22Rv1 (cell line): ENCODE measurements around the gene RASA3.

Experiments
- ZFX ChIP-seq: fragments of 450-650 bp; IDR thresholded peaks from 2 replicates; pipeline ENCODE4 v1.6.1; 2017; ENCODE audit warnings: antibody characterized with exemption, borderline replicate concordance
- TF ChIP-seq, protein P1 (sequence below): fragments of 450-650 bp; IDR thresholded peaks from 2 replicates; pipeline ENCODE4 v1.5.1; 2017; ENCODE audit warnings: mild to moderate bottlenecking

DNA sequence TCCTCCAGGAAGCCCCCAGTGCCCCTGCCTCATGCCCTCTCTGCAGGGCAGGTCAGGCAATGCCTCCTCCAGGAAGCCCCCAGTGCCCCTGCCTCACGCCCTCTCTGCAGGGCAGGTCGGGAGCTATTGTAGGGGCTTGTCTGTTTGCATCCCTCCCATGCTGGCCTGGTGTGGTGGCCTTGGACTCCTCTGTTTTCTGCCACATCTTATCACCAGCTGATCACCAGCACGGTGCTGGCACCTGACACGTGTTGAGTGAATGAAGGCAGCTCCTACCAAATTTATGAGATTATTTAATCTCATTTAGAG lies 107.1 kb downstream of the RASA3 start:
- TF ChIP-seq, protein P1, sequence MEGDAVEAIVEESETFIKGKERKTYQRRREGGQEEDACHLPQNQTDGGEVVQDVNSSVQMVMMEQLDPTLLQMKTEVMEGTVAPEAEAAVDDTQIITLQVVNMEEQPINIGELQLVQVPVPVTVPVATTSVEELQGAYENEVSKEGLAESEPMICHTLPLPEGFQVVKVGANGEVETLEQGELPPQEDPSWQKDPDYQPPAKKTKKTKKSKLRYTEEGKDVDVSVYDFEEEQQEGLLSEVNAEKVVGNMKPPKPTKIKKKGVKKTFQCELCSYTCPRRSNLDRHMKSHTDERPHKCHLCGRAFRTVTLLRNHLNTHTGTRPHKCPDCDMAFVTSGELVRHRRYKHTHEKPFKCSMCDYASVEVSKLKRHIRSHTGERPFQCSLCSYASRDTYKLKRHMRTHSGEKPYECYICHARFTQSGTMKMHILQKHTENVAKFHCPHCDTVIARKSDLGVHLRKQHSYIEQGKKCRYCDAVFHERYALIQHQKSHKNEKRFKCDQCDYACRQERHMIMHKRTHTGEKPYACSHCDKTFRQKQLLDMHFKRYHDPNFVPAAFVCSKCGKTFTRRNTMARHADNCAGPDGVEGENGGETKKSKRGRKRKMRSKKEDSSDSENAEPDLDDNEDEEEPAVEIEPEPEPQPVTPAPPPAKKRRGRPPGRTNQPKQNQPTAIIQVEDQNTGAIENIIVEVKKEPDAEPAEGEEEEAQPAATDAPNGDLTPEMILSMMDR: no peak
- no peak for TF ChIP-seq ZFX
